GM12891 (cell line): ENCODE results near the gene ANKFN1.

Experiments used
- POLR2A ChIP-seq: IDR thresholded peaks from 2 replicates; pipeline ENCODE4 v1.6.1; 2011; ENCODE audit warnings: low read depth, low read length, control low read depth
- POLR2AphosphoS5 ChIP-seq: IDR thresholded peaks from 2 replicates; pipeline ENCODE4 v1.6.1; 2011; ENCODE audit warnings: low read depth, low read length, control low read depth

DNA sequence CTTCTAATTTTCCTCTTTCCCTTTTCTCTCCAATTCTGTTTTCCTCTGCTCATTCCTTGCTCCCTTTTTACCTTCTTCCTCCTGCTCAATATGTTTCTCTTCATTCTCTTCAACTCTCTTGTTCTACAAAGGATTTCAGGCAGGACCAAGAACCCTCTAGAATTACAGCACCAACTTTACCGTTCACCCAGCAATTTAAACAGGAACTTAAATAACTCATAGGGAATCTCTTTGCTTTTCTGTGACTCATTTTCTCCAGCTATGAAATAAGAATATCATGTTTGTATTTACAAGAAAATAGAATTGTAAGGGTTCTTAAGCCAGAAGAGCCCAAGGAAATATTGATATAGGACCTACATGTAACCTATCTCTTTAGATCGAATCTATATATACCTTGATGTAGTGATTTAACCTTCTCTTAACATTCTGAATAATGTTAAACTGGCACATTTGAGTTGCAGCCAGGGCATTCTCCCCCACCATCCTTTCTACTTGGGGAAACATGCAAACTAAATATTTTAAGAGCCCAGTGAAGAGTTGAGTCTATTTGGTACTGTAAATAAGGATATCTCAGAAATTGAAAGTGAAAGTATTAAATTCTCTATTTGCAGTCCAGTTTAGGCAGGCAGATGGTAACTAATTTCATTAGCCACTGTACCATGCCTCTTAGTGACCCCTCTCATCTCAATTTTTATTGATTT lies 137.0 kb downstream of the ANKFN1 start:
- TF ChIP-seq POLR2AphosphoS5 (no peak), POLR2A (no peak)
